GM23338 (cell line): Measurements from ENCODE around the gene PIM3. TPM values are rescaled to one million over a fixed set of nuclear protein-coding genes. Genes with fewer than 3 reads are reported as not detected.

Source experiments
- ATAC-seq: fragments of 200-7000 bp; cut with Tn5 transposase; 3 replicates; pipeline ENCODE4 v1.9.1; 2020
- DNase-seq: peaks from one replicate; pipeline ENCODE4 v3.0.0-alpha.2; 2015; ENCODE audit warnings: low spot score
- H2AFZ ChIP-seq: fragments of 200-600 bp; sonication (generic); 2 replicates; pipeline ENCODE4 v1.8.0; 2016; ENCODE audit warnings: antibody characterized with exemption, mild to moderate bottlenecking, moderate library complexity
- H3F3A ChIP-seq: fragments of 200-600 bp; sonication (generic); replicated peaks from 2 replicates; pipeline ENCODE4 v1.8.0; 2017; ENCODE audit warnings: antibody characterized with exemption, mixed run types, low read depth
- H3K27ac ChIP-seq: fragments of 200-600 bp; sonication (generic); 2 replicates; pipeline ENCODE4 v1.6.1; 2016; ENCODE audit warnings: low read depth
- H3K27me3 ChIP-seq: fragments of 200-600 bp; sonication (generic); 2 replicates; pipeline ENCODE4 v1.8.0; 2016; ENCODE audit warnings: mild to moderate bottlenecking, mixed run types, moderate library complexity; ENCODE audit not compliant: insufficient read depth
- H3K36me3 ChIP-seq: fragments of 200-600 bp; sonication (generic); 2 replicates; pipeline ENCODE4 v1.8.0; 2016; ENCODE audit warnings: mild to moderate bottlenecking; ENCODE audit not compliant: insufficient read depth
- H3K4me1 ChIP-seq: fragments of 200-600 bp; sonication (generic); 2 replicates; pipeline ENCODE4 v1.8.0; 2016; ENCODE audit warnings: mild to moderate bottlenecking, moderate library complexity; ENCODE audit not compliant: insufficient read depth
- H3K4me2 ChIP-seq: fragments of 200-600 bp; sonication (generic); 2 replicates; pipeline ENCODE4 v1.7.1; 2017; ENCODE audit warnings: mixed run types
- H3K4me3 ChIP-seq: fragments of 200-600 bp; sonication (generic); 2 replicates; pipeline ENCODE4 v1.6.1; 2016; ENCODE audit warnings: mixed run types
- H3K79me2 ChIP-seq: fragments of 200-600 bp; sonication (generic); replicated peaks from 2 replicates; pipeline ENCODE4 v1.8.0; 2017; ENCODE audit warnings: mild to moderate bottlenecking; ENCODE audit not compliant: insufficient read depth
- H3K9me2 ChIP-seq: fragments of 200-600 bp; sonication (generic); 2 replicates; pipeline ENCODE4 v1.8.0; 2017; ENCODE audit not compliant: insufficient read depth
- H4K20me1 ChIP-seq: fragments of 200-600 bp; sonication (generic); replicated peaks from 2 replicates; pipeline ENCODE4 v1.8.0; 2017; ENCODE audit warnings: mild to moderate bottlenecking; ENCODE audit not compliant: insufficient read depth
- H3K27ac Mint-ChIP-seq: 2 replicates; pipeline ENCODE4 v1.8.0; 2020; ENCODE audit warnings: inconsistent platforms, mild to moderate bottlenecking, moderate library complexity, mixed read lengths
- H3K27me3 Mint-ChIP-seq: 3 replicates; pipeline ENCODE4 v1.8.0; 2022; ENCODE audit warnings: low read depth, mild to moderate bottlenecking, moderate library complexity, mixed read lengths, inconsistent platforms; ENCODE audit not compliant: insufficient read depth, poor library complexity
- H3K36me3 Mint-ChIP-seq: 3 replicates; pipeline ENCODE4 v1.8.0; 2021; ENCODE audit warnings: low read depth, mild to moderate bottlenecking, inconsistent platforms, moderate library complexity, mixed read lengths
- H3K4me1 Mint-ChIP-seq: 3 replicates; pipeline ENCODE4 v1.8.0; 2020; ENCODE audit warnings: mild to moderate bottlenecking, inconsistent platforms, mixed read lengths
- H3K4me3 Mint-ChIP-seq: 3 replicates; pipeline ENCODE4 v1.8.0; 2021; ENCODE audit warnings: moderate library complexity, mild to moderate bottlenecking, inconsistent platforms, mixed read lengths
- H3K9me3 Mint-ChIP-seq: 3 replicates; pipeline ENCODE4 v1.8.0; 2020; ENCODE audit warnings: moderate library complexity, mild to moderate bottlenecking, inconsistent platforms, mixed read lengths
- EZH2 ChIP-seq: fragments of 200-600 bp; sonication (generic); IDR thresholded peaks from one replicate; pipeline ENCODE4 v1.8.0; 2017; ENCODE audit warnings: antibody characterized with exemption, mild to moderate bottlenecking, low read depth; ENCODE audit not compliant: unreplicated experiment
- JUNB ChIP-seq: IDR thresholded peaks from one replicate; pipeline ENCODE4 v1.6.1; 2016; ENCODE audit warnings: antibody characterized with exemption; ENCODE audit not compliant: unreplicated experiment
- NANOG ChIP-seq: IDR thresholded peaks from 2 replicates; pipeline ENCODE4 v1.6.1; 2016; ENCODE audit warnings: antibody characterized with exemption, borderline replicate concordance
- POLR2AphosphoS5 ChIP-seq: IDR thresholded peaks from 2 replicates; pipeline ENCODE4 v1.6.1; 2016; ENCODE audit warnings: antibody characterized with exemption, low read depth
- STAT1 ChIP-seq: IDR thresholded peaks from one replicate; pipeline ENCODE4 v1.6.1; 2016; ENCODE audit warnings: antibody characterized with exemption; ENCODE audit not compliant: unreplicated experiment
- ZNF114 ChIP-seq: fragments of 250-450 bp; sonication (Bioruptor Pico); IDR thresholded peaks from 2 replicates; pipeline ENCODE4 v1.5.0; 2020; ENCODE audit warnings: mild to moderate bottlenecking, moderate library complexity
- ZNF331 ChIP-seq: fragments of 250-450 bp; sonication (Bioruptor Pico); IDR thresholded peaks from 2 replicates; pipeline ENCODE4 v1.5.0; 2020; ENCODE audit warnings: low read depth, mild to moderate bottlenecking, moderate library complexity
- polyA plus RNA-seq: library from polyadenylated mRNA; unstranded; fragments of >200 nt; fragmentation: Nextera tagmentation; extraction: Ambion mirVana; gene quantifications from 2 replicates; pipeline ENCODE4 v1.2.1, GENCODE V29; 2016
- total RNA-seq: library from RNA; depleted of rRNA; stranded (reverse); fragments of >200 nt; shearing (Covaris generic); gene quantifications from 2 replicates; pipeline ENCODE4 v1.2.3, GENCODE V29; 2014
- TF ChIP-seq, protein P1 (sequence below): fragments of 250-450 bp; sonication (Bioruptor Pico); IDR thresholded peaks from 2 replicates; pipeline ENCODE4 v1.5.0; 2020; ENCODE audit warnings: mild to moderate bottlenecking, moderate library complexity
- TF ChIP-seq, protein P2 (sequence below), 2 experiments: fragments of 200-600 bp in 1 of 2; sonication (generic) in 1 of 2; conservative IDR thresholded peaks; 2 replicates each; pipeline versions ENCODE4 v1.5.1 to v1.6.1; 2016 to 2017; ENCODE audit warnings: antibody characterized with exemption in 2 of 2, low read depth in 2 of 2, mild to moderate bottlenecking in 2 of 2, moderate library complexity in 1 of 2
- TF ChIP-seq, protein P3 (sequence below): IDR thresholded peaks from 2 replicates; pipeline ENCODE4 v1.6.1; 2016; ENCODE audit warnings: antibody characterized with exemption

The PIM3 gene
- total and polyA plus RNA-seq, 2 experiments from 2014 or later = 17.7 to 37.3 TPM

DNA sequence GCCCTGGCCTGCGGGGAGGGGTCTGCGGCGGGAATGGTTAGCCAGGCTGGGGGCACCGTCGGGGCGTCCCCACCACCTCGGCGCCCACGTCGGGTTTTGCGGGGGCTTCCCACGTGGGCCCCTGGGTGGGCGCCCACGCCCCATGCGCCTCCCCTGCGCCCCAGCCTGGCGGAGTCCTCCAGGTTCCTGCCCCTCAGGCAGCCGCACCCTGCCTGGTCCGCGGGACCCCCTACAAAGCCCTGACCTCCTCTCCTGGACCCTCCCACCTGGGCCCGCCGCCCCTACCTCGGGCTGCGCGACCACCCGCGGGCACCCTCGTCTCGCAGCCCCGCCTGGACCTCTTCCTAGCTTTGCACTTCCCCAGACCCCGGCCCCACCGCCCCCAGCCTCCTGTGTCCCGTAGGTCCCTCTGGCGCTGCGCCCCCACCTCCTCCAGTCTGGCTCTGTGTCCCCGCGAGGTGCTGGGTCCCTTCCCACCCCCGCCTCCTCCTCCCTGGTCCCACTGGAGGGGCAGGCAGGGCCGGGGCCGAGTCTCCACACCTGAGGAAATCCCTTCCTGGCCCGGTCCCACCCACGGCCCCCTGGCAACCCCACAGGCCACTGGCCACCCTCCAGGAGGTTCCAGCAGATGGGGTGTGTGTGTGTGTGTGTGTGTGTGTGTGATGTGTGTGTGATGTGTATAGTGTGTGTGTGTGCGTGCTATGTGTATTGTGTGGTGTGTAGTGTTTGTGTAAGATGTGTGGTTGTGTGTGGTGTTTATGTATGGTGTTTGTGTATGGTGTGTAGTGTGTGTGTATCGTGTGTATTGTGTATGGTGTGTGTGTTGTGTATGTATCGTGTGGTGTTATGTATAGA is 11.8 kb downstream of the PIM3 start (continued):
- TF ChIP-seq, protein P1, sequence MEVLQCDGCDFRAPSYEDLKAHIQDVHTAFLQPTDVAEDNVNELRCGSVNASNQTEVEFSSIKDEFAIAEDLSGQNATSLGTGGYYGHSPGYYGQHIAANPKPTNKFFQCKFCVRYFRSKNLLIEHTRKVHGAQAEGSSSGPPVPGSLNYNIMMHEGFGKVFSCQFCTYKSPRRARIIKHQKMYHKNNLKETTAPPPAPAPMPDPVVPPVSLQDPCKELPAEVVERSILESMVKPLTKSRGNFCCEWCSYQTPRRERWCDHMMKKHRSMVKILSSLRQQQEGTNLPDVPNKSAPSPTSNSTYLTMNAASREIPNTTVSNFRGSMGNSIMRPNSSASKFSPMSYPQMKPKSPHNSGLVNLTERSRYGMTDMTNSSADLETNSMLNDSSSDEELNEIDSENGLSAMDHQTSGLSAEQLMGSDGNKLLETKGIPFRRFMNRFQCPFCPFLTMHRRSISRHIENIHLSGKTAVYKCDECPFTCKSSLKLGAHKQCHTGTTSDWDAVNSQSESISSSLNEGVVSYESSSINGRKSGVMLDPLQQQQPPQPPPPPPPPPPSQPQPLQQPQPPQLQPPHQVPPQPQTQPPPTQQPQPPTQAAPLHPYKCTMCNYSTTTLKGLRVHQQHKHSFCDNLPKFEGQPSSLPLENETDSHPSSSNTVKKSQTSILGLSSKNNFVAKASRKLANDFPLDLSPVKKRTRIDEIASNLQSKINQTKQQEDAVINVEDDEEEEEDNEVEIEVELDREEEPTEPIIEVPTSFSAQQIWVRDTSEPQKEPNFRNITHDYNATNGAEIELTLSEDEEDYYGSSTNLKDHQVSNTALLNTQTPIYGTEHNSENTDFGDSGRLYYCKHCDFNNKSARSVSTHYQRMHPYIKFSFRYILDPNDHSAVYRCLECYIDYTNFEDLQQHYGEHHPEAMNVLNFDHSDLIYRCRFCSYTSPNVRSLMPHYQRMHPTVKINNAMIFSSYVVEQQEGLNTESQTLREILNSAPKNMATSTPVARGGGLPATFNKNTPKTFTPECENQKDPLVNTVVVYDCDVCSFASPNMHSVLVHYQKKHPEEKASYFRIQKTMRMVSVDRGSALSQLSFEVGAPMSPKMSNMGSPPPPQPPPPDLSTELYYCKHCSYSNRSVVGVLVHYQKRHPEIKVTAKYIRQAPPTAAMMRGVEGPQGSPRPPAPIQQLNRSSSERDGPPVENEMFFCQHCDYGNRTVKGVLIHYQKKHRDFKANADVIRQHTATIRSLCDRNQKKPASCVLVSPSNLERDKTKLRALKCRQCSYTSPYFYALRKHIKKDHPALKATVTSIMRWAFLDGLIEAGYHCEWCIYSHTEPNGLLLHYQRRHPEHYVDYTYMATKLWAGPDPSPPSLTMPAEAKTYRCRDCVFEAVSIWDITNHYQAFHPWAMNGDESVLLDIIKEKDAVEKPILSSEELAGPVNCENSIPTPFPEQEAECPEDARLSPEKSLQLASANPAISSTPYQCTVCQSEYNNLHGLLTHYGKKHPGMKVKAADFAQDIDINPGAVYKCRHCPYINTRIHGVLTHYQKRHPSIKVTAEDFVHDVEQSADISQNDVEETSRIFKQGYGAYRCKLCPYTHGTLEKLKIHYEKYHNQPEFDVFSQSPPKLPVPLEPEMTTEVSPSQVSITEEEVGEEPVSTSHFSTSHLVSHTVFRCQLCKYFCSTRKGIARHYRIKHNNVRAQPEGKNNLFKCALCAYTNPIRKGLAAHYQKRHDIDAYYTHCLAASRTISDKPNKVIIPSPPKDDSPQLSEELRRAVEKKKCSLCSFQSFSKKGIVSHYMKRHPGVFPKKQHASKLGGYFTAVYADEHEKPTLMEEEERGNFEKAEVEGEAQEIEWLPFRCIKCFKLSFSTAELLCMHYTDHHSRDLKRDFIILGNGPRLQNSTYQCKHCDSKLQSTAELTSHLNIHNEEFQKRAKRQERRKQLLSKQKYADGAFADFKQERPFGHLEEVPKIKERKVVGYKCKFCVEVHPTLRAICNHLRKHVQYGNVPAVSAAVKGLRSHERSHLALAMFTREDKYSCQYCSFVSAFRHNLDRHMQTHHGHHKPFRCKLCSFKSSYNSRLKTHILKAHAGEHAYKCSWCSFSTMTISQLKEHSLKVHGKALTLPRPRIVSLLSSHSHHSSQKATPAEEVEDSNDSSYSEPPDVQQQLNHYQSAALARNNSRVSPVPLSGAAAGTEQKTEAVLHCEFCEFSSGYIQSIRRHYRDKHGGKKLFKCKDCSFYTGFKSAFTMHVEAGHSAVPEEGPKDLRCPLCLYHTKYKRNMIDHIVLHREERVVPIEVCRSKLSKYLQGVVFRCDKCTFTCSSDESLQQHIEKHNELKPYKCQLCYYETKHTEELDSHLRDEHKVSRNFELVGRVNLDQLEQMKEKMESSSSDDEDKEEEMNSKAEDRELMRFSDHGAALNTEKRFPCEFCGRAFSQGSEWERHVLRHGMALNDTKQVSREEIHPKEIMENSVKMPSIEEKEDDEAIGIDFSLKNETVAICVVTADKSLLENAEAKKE (CRISPR knock-in tag) = no peak
- TF ChIP-seq NANOG = no peak
- TF ChIP-seq ZNF331 (CRISPR knock-in tag) = no peak
- TF ChIP-seq POLR2AphosphoS5 = no peak
- TF ChIP-seq STAT1 = no peak

DNA sequence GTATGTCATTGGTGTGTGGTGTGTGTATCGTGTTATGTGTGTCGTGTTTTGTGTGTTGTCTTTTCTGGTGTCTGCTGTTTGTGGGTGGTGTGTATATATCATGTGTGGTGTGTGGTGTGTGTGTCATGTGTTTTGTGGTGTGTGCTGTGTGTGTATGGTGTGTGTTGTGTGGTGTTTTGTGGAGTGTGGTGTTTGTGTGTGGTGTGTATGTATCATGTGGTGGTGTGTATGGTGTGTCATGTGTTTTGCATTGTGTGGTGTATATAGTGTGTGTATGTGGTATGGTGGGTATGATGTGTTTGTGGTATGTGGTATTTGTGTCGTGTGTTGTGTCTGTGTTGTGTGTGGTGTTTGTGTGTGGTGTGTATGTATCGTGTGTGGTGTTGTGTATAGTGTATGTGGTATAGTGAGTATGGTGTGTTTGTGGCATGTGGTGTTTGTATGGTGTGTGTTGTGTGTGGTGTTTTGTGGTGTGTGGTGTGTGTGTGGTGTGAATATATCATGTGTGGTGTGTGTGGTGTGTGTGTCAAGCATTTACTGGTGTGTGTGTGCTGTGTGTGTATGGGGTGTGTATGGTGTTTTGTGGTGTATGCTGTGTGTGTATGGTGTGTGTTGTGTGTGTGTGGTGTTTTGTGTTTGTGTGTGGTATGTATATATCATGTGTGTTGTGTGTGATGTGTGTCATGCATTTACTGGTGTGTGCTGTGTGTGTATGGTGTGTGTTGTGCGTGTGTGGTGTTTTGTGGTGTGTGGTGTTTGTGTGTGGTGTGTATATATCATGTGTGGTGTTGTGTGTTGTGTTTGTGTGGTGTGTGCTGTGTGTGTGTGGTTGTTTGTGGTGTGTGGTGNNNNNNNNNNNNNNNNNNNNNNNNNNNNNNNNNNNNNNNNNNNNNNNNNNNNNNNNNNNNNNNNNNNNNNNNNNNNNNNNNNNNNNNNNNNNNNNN is 12.7 kb downstream of the PIM3 start:
- no peak overlapping the region for H2AFZ ChIP-seq
- H3K4me3 ChIP-seq = no peak overlapping the region
- peaks cover 15% of the 10 kb centered on the region for H3K27me3 Mint-ChIP-seq
- H3K79me2 ChIP-seq = no peaks in the 10 kb centered on the region
- no peak overlapping the region for H3K27ac ChIP-seq
- ATAC-seq = no peak
- H3K36me3 ChIP-seq = no peaks in the 10 kb centered on the region
- DNase-seq = no peak
- H3K4me3 Mint-ChIP-seq = no peak overlapping the region
- H3K4me1 Mint-ChIP-seq = peaks cover 9% of the 10 kb centered on the region
- no peaks in the 10 kb centered on the region for H3K4me1 ChIP-seq
- peaks cover 32% of the 10 kb centered on the region for H3K27me3 ChIP-seq
- H3K9me2 ChIP-seq = no peaks in the 10 kb centered on the region
- H4K20me1 ChIP-seq = no peaks in the 10 kb centered on the region
- no peaks in the 10 kb centered on the region for H3K9me3 Mint-ChIP-seq
- no peaks in the 10 kb centered on the region for H3K36me3 Mint-ChIP-seq
- no peak overlapping the region for H3K4me2 ChIP-seq
- peaks cover 10% of the 10 kb centered on the region; the same call in 1 of the 2 replicates for H3F3A ChIP-seq
- no peak for TF ChIP-seq EZH2
- no peak for TF ChIP-seq JUNB
- TF ChIP-seq, protein P2, sequence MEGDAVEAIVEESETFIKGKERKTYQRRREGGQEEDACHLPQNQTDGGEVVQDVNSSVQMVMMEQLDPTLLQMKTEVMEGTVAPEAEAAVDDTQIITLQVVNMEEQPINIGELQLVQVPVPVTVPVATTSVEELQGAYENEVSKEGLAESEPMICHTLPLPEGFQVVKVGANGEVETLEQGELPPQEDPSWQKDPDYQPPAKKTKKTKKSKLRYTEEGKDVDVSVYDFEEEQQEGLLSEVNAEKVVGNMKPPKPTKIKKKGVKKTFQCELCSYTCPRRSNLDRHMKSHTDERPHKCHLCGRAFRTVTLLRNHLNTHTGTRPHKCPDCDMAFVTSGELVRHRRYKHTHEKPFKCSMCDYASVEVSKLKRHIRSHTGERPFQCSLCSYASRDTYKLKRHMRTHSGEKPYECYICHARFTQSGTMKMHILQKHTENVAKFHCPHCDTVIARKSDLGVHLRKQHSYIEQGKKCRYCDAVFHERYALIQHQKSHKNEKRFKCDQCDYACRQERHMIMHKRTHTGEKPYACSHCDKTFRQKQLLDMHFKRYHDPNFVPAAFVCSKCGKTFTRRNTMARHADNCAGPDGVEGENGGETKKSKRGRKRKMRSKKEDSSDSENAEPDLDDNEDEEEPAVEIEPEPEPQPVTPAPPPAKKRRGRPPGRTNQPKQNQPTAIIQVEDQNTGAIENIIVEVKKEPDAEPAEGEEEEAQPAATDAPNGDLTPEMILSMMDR (conservative IDR thresholded peaks at IDR 0.05; ENCODE audit: low read depth in 2 of 2) = no peak
- TF ChIP-seq ZNF114 (CRISPR knock-in tag) = no peak
- TF ChIP-seq, protein P3, sequence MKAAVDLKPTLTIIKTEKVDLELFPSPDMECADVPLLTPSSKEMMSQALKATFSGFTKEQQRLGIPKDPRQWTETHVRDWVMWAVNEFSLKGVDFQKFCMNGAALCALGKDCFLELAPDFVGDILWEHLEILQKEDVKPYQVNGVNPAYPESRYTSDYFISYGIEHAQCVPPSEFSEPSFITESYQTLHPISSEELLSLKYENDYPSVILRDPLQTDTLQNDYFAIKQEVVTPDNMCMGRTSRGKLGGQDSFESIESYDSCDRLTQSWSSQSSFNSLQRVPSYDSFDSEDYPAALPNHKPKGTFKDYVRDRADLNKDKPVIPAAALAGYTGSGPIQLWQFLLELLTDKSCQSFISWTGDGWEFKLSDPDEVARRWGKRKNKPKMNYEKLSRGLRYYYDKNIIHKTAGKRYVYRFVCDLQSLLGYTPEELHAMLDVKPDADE = no peak
- no peak overlapping the region for H3K27ac Mint-ChIP-seq
